HepG2 (cell line): ENCODE data around the gene TSACC. TPM values are rescaled to one million over a fixed set of nuclear protein-coding genes. Genes with fewer than 3 reads are reported as not detected.

ENCODE experiments used
- AGO1 ChIP-seq: fragments of 200-400 bp; formaldehyde crosslinking; IDR thresholded peaks from 2 replicates; pipeline ENCODE4 v1.6.1; 2017; ENCODE audit warnings: mild to moderate bottlenecking, low read depth, low read length, moderate library complexity; ENCODE audit not compliant: poor library complexity, severe bottlenecking
- BORCS8-MEF2B ChIP-seq: sonication (generic); formaldehyde crosslinking; IDR thresholded peaks from 2 replicates; pipeline ENCODE4 v1.8.0; 2022; ENCODE audit warnings: mild to moderate bottlenecking, missing genetic modification reagents
- CHD2 ChIP-seq: IDR thresholded peaks from 2 replicates; pipeline ENCODE4 v1.6.1; 2011; ENCODE audit warnings: low read depth, low read length, improper control_type of control experiment
- CTCF ChIP-seq: sonication (generic); formaldehyde crosslinking; IDR thresholded peaks from 2 replicates; pipeline ENCODE4 v1.5.0; 2020; ENCODE audit warnings: mild to moderate bottlenecking, missing genetic modification reagents, moderate library complexity
- FLYWCH1 ChIP-seq: sonication (generic); formaldehyde crosslinking; IDR thresholded peaks from 2 replicates; pipeline ENCODE4 v1.8.1; 2023; ENCODE audit warnings: mild to moderate bottlenecking, missing genetic modification reagents
- HOXA3 ChIP-seq: sonication (generic); formaldehyde crosslinking; IDR thresholded peaks from 2 replicates; pipeline ENCODE4 v1.5.0; 2020; ENCODE audit warnings: missing genetic modification reagents
- KLF9 ChIP-seq: IDR thresholded peaks from 2 replicates; pipeline ENCODE4 v1.6.1; 2016; ENCODE audit warnings: low read depth
- PHF20 ChIP-seq: sonication (generic); formaldehyde crosslinking; IDR thresholded peaks from 2 replicates; pipeline ENCODE4 v1.5.0; 2020; ENCODE audit warnings: mild to moderate bottlenecking, missing genetic modification reagents
- REPIN1 ChIP-seq: sonication (generic); formaldehyde crosslinking; IDR thresholded peaks from 2 replicates; pipeline ENCODE4 v1.8.0; 2022; ENCODE audit warnings: missing genetic modification reagents, low read depth, mild to moderate bottlenecking, borderline replicate concordance
- SALL1 ChIP-seq: sonication (generic); formaldehyde crosslinking; IDR thresholded peaks from 2 replicates; pipeline ENCODE4 v1.8.0; 2022; ENCODE audit warnings: mild to moderate bottlenecking, missing genetic modification reagents
- SAP130 ChIP-seq: IDR thresholded peaks from 2 replicates; pipeline ENCODE4 v1.6.1; 2016; ENCODE audit warnings: low read depth
- SSRP1 ChIP-seq: IDR thresholded peaks from 2 replicates; pipeline ENCODE4 v1.6.1; 2016; ENCODE audit warnings: control low read depth
- UBTF ChIP-seq: sonication (generic); formaldehyde crosslinking; IDR thresholded peaks from 2 replicates; pipeline ENCODE4 v1.4.0; 2020; ENCODE audit warnings: mild to moderate bottlenecking, missing genetic modification reagents
- XRCC5 ChIP-seq: fragments of 200-400 bp; formaldehyde crosslinking; optimal IDR thresholded peaks from 2 replicates; pipeline ENCODE3; 2017; ENCODE audit warnings: mild to moderate bottlenecking, low read length
- ZBTB2 ChIP-seq: sonication (generic); formaldehyde crosslinking; IDR thresholded peaks from 2 replicates; pipeline ENCODE4 v1.8.0; 2022; ENCODE audit warnings: low read depth, missing genetic modification reagents
- ZFY ChIP-seq: sonication (generic); formaldehyde crosslinking; IDR thresholded peaks from 2 replicates; pipeline ENCODE4 v1.4.0; 2020; ENCODE audit warnings: missing genetic modification reagents
- ZNF124 ChIP-seq: sonication (generic); formaldehyde crosslinking; IDR thresholded peaks from 2 replicates; pipeline ENCODE4 v1.4.0; 2020; ENCODE audit warnings: missing genetic modification reagents
- ZNF674 ChIP-seq: sonication (generic); formaldehyde crosslinking; IDR thresholded peaks from 2 replicates; pipeline ENCODE4 v1.5.0; 2020; ENCODE audit warnings: low read depth, mild to moderate bottlenecking, missing genetic modification reagents
- ZNF687 ChIP-seq: sonication (generic); formaldehyde crosslinking; IDR thresholded peaks from 2 replicates; pipeline ENCODE4 v1.5.1; 2020; ENCODE audit warnings: mild to moderate bottlenecking, missing genetic modification reagents, moderate library complexity
- polyA plus RNA-seq, 8 experiments: library from polyadenylated mRNA; depleted of rRNA in 3 of 8; stranded (reverse) in 7 of 8; unstranded in 1 of 8; fragments of >200 nt; fragmentation: Illumina TruSeq in 4 of 8; extraction: Trizol in 4 of 8; gene quantifications; 2 replicates each; pipeline versions ENCODE4 v1.2.1 to v1.2.3, GENCODE V29; 2011 to 2016; ENCODE audit warnings: low read depth in 4 of 8, missing spikeins in 1 of 8, mixed read lengths in 1 of 8; ENCODE audit not compliant: insufficient read depth in 1 of 8
- total RNA-seq, 5 experiments: library from RNA; depleted of rRNA; stranded (reverse); fragments of >200 nt; fragmentation: Illumina TruSeq; extraction: Trizol; gene quantifications; 2 replicates each; pipeline ENCODE4 v1.2.3, GENCODE V29; 2016; ENCODE audit warnings: low read depth in 1 of 5

The TSACC gene
- total and polyA plus RNA-seq, 2 of the 13 experiments (the other 11 are each of a cell fraction or from before 2014, with no cell fraction given), result 1.5 to 2.6 TPM

- TF ChIP-seq ZNF687 (CRISPR knock-in tag) (peak; percentile 54), ZBTB2 (CRISPR knock-in tag) (peak; percentile 65), REPIN1 (0 out of 2 replicates have a peak, but pooled peaks have one; percentile 63), FLYWCH1 (CRISPR knock-in tag) (no peak), ZNF674 (CRISPR knock-in tag) (no peak), SALL1 (peak; percentile 9; the same call in 1 of the 2 replicates), SAP130 (peak; percentile 20; the same call in 1 of the 2 replicates), HOXA3 (CRISPR knock-in tag) (peak; percentile 19; the same call in 1 of the 2 replicates), BORCS8-MEF2B (CRISPR knock-in tag) (0 out of 2 replicates have a peak, but pooled peaks have one; percentile 30), ZNF124 (no peak), XRCC5 (peak; percentile 2), SSRP1 (CRISPR knock-in tag) (no peak; the same call in 1 of the 2 replicates), UBTF (peak; percentile 67; the same call in 1 of the 2 replicates), KLF9 (CRISPR knock-in tag) (no peak), CTCF (0 out of 2 replicates have a peak, but pooled peaks have one; percentile 7), PHF20 (CRISPR knock-in tag) (no peak), ZFY (CRISPR knock-in tag) (peak; percentile 46), AGO1 (peak; percentile 100), CHD2 (0 out of 2 replicates have a peak, but pooled peaks have one; percentile 59)
Observed at GRCh38 chr1:156388174-156389137, 50.1 kb downstream of the TSACC start (continued).
